K562 (cell line): Measurements from ENCODE around the gene ORC3.

Experiments used
- EZH2 ChIP-seq: IDR thresholded peaks from 2 replicates; pipeline ENCODE4 v1.6.1; 2012; ENCODE audit warnings: low read depth, mild to moderate bottlenecking, inconsistent platforms, low read length, borderline replicate concordance
- POLR3A ChIP-seq: IDR thresholded peaks from 2 replicates; pipeline ENCODE4 v1.6.1; 2011; ENCODE audit warnings: borderline replicate concordance, mild to moderate bottlenecking, moderate library complexity; ENCODE audit not compliant: insufficient read length, insufficient read depth; ENCODE audit errors: extremely low read depth
- RBM22 ChIP-seq: fragments of 200-400 bp; formaldehyde crosslinking; IDR thresholded peaks from 2 replicates; pipeline ENCODE4 v1.6.1; 2018; ENCODE audit warnings: low read length, low read depth; ENCODE audit not compliant: poor library complexity, severe bottlenecking
- SREBF2 ChIP-seq: sonication (generic); formaldehyde crosslinking; IDR thresholded peaks from 2 replicates; pipeline ENCODE4 v1.4.0; 2020; ENCODE audit warnings: mild to moderate bottlenecking, missing genetic modification reagents
- ZNF212 ChIP-seq: fragments of 450-650 bp; formaldehyde crosslinking; IDR thresholded peaks from 2 replicates; pipeline ENCODE4 v1.4.0; 2020; ENCODE audit warnings: mild to moderate bottlenecking
- ZNF57 ChIP-seq: fragments of 450-650 bp; formaldehyde crosslinking; IDR thresholded peaks from 2 replicates; pipeline ENCODE4 v1.4.0; 2020; ENCODE audit warnings: mild to moderate bottlenecking, moderate library complexity
- ZNF76 ChIP-seq: fragments of 250-450 bp; sonication (Bioruptor Pico); IDR thresholded peaks from 2 replicates; pipeline ENCODE4 v1.4.0; 2020; ENCODE audit warnings: mild to moderate bottlenecking, moderate library complexity, borderline replicate concordance

GRCh38 chr6:87544474-87544735 lies 45.5 kb upstream of the ORC3 start:
- TF ChIP-seq RBM22: no peak
- no peak for TF ChIP-seq SREBF2
- no peak for TF ChIP-seq EZH2
- no peak for TF ChIP-seq POLR3A
- TF ChIP-seq ZNF76 (CRISPR knock-in tag): no peak
- no peak for TF ChIP-seq ZNF57
- TF ChIP-seq ZNF212 (CRISPR knock-in tag): no peak
